ENCODE data around the gene ZNF343. TPM values are rescaled to one million over a fixed set of nuclear protein-coding genes. Genes with fewer than 3 reads are reported as not detected.

Gene ZNF343
- polyA plus RNA-seq, 2 of the 4 experiments (the other 2 are of a cell fraction) = 14.0 to 19.0 TPM

DNA sequence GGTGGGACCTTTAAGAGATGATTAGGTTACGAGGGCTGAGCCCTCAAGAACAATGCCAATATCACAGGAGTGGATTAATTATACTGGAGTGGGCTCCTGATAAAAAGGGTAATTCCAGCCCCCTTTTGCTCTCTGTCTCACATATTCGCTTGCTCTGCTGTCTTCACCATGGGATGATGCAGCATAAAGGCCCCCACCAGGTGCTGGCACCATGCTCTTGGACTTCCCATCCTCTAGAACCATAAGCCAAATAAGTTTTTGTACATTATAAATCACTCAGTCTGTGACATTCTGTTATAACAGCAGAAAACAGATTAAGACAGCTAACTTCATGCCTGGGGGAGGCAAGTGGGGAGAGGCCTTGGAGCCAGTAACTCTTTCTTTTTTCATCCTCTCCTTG is 28.3 kb downstream of the ZNF343 start:
- DNase-seq (ENCODE audit: low read depth in 1 of 2, low spot score in 1 of 2) (no peak), ATAC-seq (no peak), FAIRE-seq (no peak)
- Histone ChIP-seq H3K4me2 (no peak overlapping the region), H3K4me1 (no peaks in the 10 kb centered on the region), H3K4me3 (no peak overlapping the region), H3K9me3 (no peaks in the 10 kb centered on the region), H3K27ac (no peak overlapping the region)
- 97% methylated on average over 2 of the region's 2 CpGs for WGBS (ENCODE audit: missing lambda C conversion rate)
- TF ChIP-seq ZNF302 (CRISPR knock-in tag; IDR thresholded peaks at IDR 0.05) (no peak), KDM1A (IDR thresholded peaks at IDR 0.05; ENCODE audit: low read depth) (no peak), MYC (IDR thresholded peaks at IDR 0.05; ENCODE audit: borderline replicate concordance, low read length) (no peak), FOXS1 (CRISPR knock-in tag; IDR thresholded peaks at IDR 0.05) (no peak), HOXB13 (CRISPR knock-in tag; IDR thresholded peaks at IDR 0.05; ENCODE audit: low read depth) (no peak), FOSL2 (IDR thresholded peaks at IDR 0.05) (no peak), FOSL2 (CRISPR knock-in tag; IDR thresholded peaks at IDR 0.05) (no peak), MAX (IDR thresholded peaks at IDR 0.05) (no peak), TFCP2L1 (CRISPR knock-in tag; IDR thresholded peaks at IDR 0.05) (no peak), KDM5A (IDR thresholded peaks at IDR 0.05) (no peak), SMC3 (IDR thresholded peaks at IDR 0.05) (no peak), CTCF (IDR thresholded peaks at IDR 0.05) (no peak), RFX5 (IDR thresholded peaks at IDR 0.05) (no peak)
- TF ChIP-seq, protein P1, sequence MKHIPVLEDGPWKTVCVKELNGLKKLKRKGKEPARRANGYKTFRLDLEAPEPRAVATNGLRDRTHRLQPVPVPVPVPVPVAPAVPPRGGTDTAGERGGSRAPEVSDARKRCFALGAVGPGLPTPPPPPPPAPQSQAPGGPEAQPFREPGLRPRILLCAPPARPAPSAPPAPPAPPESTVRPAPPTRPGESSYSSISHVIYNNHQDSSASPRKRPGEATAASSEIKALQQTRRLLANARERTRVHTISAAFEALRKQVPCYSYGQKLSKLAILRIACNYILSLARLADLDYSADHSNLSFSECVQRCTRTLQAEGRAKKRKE (CRISPR knock-in tag; IDR thresholded peaks at IDR 0.05; ENCODE audit: low read depth) = no peak
- ChIA-PET POLR2A (interaction anchor here (2.6 kb wide), 1 partner anchor 10 kb away, joined by 12 read pairs; the partner anchor contains the start of gene SNRPB), CTCF (interaction anchor here (1.2 to 2.0 kb wide), 3 partner anchors 9 to 20 kb away, joined by 3 to 5 read pairs (median 4); partner anchors contain the start of gene SNRPB)

DNA sequence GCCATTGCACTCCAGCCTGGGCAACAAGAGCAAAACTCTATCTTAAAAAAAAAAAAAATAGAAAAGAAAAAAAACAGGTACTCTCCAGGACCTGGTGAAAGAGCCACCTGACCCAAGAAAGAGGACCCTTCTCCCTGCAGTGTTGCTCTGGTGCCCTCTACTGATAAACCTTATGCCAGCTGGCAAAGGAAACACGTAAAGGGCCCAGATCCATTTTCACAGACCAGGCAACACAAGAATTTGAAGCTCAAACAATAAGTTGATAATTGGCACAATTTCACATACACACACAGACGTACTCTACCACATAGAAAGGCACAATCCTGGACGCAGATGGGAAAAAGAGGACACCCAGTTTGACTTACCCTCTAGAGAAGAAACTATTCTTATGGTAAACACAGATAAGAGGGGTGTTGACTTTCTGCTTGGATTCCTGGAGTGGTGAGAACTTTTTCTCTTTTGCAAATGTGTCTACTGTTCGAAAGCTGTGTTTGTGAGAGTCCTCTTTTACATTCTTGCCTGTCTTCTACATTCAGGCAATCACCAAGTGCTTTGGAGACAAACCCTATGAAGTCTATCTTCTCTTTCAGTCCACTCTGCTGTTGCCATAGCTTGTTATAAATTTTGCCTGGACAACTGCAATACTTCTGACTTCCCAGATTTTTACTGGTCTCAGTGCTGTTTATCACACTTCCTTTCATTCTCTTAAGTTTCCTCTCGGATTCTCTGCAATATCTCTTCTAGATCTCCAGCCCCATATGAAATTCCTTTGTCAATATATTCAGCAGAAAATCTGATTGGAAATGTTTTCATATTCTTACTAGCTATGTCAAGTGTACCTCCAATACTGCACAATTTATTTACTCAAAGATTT is 31.7 kb downstream of the ZNF343 start:
- Histone ChIP-seq H3K4me3 (no peak overlapping the region), H3K4me1 (no peaks in the 10 kb centered on the region), H3K4me2 (no peak overlapping the region), H3K27ac (no peak overlapping the region), H3K9me3 (no peaks in the 10 kb centered on the region)
- FAIRE-seq (peak; percentile 76), ATAC-seq (peak; percentile 59 to 60; a peak in 3 of 6 replicates), DNase-seq (ENCODE audit: low read depth in 1 of 2, low spot score in 1 of 2) (no peak)
- WGBS (ENCODE audit: missing lambda C conversion rate) = 82% methylated on average over 5 of the region's 5 CpGs
- no peak for TF ChIP-seq ZNF302 (CRISPR knock-in tag; IDR thresholded peaks at IDR 0.05)
- TF ChIP-seq CTCF (IDR thresholded peaks at IDR 0.05) = peak; percentile 24; the same call in 2 of the 3 replicates
- peak in 1 of 2 experiments; percentile 44; a peak in 2 of 5 replicates for TF ChIP-seq RAD21 (conservative IDR thresholded peaks at IDR 0.05 in 1 of 2, IDR thresholded peaks at IDR 0.05 in 1 of 2)
- POLR2A ChIA-PET = interaction anchor here (0.5 to 0.6 kb wide), 2 partner anchors 12 to 75 kb away, joined by 4 to 7 read pairs; no protein-coding TSS in a partner anchor
- CTCF ChIA-PET = interaction anchor here (0.6 to 2.3 kb wide), 8 partner anchors 9 to 1019 kb away, joined by 3 to 9 read pairs (median 3); no protein-coding TSS in a partner anchor

All from A549 (cell line).